ENCODE data around the gene CH25H. TPM values are rescaled to one million over a fixed set of nuclear protein-coding genes. Genes with fewer than 3 reads are reported as not detected.

CH25H gene
- total RNA-seq, 1 experiment from 2014 or later = 1.0 TPM

- Mint-ChIP-seq H3K27me3 (ENCODE audit: low read depth) (peaks cover 23% of the 10 kb centered on the region), H3K9me3 (no peaks in the 10 kb centered on the region), H3K4me1 (peaks cover 18 to 22% of the 10 kb centered on the region in 2 experiments), H3K27ac (no peak overlapping the region), H3K4me3 (no peak overlapping the region), H3K36me3 (ENCODE audit: insufficient read depth in 1 of 3, low read depth in 3 of 3) (peaks cover 0 to under 1% (median 0%) of the 10 kb centered on the region in 3 experiments; a peak in 1 of 7 replicates)
- no CpG with 5 or more reads among the region's 5 CpGs for WGBS (ENCODE audit: extremely low coverage, insufficient read length, low lambda C conversion rate)
- Histone ChIP-seq H3K9ac (ENCODE audit: extremely low read depth, insufficient read length, low read length) (no peak overlapping the region), H2BK20ac (ENCODE audit: low read depth, low read length, poor library complexity, severe bottlenecking) (no peak overlapping the region), H4K5ac (ENCODE audit: insufficient read length, low read depth, low read length) (no peak overlapping the region), H3K27me3 (ENCODE audit: insufficient read depth, low read length) (peaks cover 22% of the 10 kb centered on the region; the same call in 1 of the 2 replicates), H3T11ph (ENCODE audit: low read length) (no peak overlapping the region), H3K79me1 (ENCODE audit: insufficient read depth, low read depth, low read length, poor library complexity, severe bottlenecking) (no peaks in the 10 kb centered on the region), H3K4me1 (ENCODE audit: insufficient read depth, low read length) (no peaks in the 10 kb centered on the region), H4K20me1 (ENCODE audit: control insufficient read depth, insufficient read depth, insufficient read length) (no peaks in the 10 kb centered on the region), H3K56ac (ENCODE audit: insufficient read length, low read depth, low read length) (no peak overlapping the region), H3K4me2 (ENCODE audit: insufficient read depth, insufficient read length, low read length) (no peak overlapping the region), H2BK12ac (ENCODE audit: insufficient read length, low read depth, low read length) (no peak overlapping the region), H2BK15ac (ENCODE audit: low read depth, low read length) (no peak overlapping the region), H4K91ac (ENCODE audit: insufficient read length, low read depth, low read length) (no peak overlapping the region), H3K14ac (ENCODE audit: insufficient read depth, low read length) (no peak overlapping the region), H3K27ac (ENCODE audit: insufficient read length, low read depth, low read length) (no peak overlapping the region), H2BK5ac (ENCODE audit: insufficient read length, low read length) (no peak overlapping the region), H3K23ac (ENCODE audit: insufficient read length, low read depth, low read length) (no peak overlapping the region), H3K79me2 (ENCODE audit: insufficient read depth, low read length) (no peaks in the 10 kb centered on the region), H2AFZ (ENCODE audit: low read length) (no peak overlapping the region), H3K9me3 (ENCODE audit: control insufficient read depth, low read depth, low read length) (no peaks in the 10 kb centered on the region), H3K23me2 (ENCODE audit: insufficient read length, low read depth, low read length, poor library complexity, severe bottlenecking) (peaks cover 20% of the 10 kb centered on the region), H2BK120ac (ENCODE audit: low read depth, low read length, poor library complexity, severe bottlenecking) (no peak overlapping the region), H2AK5ac (ENCODE audit: insufficient read length, low read length) (no peak overlapping the region), H4K8ac (replicated peaks; ENCODE audit: insufficient read length, low read depth, low read length) (no peak overlapping the region), H3K18ac (ENCODE audit: insufficient read length, low read depth, low read length) (no peak overlapping the region), H3K4ac (ENCODE audit: low read depth, low read length) (no peak overlapping the region)
- TF ChIP-seq CTCF (conservative IDR thresholded peaks at IDR 0.05) = no peak
- DNase-seq = no peak
Observed at GRCh38 chr10:89209718-89210117, 2.6 kb upstream of the CH25H start.

All from H9 (cell line).